HG02852 (cell line): Measurements from ENCODE around the gene SUGT1.
A peak's percentile ranks its signal among the peaks of the same experiment; 100 is the strongest.
"Not testable (repeated sequence)": the region's sequence is repeated elsewhere in the genome, so short reads cannot be mapped to it uniquely, and the experiment has no call there.

ENCODE experiments used
- ATAC-seq: cut with Tn5 transposase; IDR thresholded peaks from one replicate; pipeline ENCODE4 v1.9.1; 2021; ENCODE audit warnings: mild to moderate bottlenecking, moderate library complexity; ENCODE audit not compliant: unreplicated experiment

The SUGT1 gene

GRCh38 chr13:52652196-52652979 lies at the start of gene SUGT1:
Gene SUGT1 (plus strand): TSS chr13:52652836. CDS start chr13:52652921, 85 bp downstream.
- peak; percentile 95 for ATAC-seq

DNA sequence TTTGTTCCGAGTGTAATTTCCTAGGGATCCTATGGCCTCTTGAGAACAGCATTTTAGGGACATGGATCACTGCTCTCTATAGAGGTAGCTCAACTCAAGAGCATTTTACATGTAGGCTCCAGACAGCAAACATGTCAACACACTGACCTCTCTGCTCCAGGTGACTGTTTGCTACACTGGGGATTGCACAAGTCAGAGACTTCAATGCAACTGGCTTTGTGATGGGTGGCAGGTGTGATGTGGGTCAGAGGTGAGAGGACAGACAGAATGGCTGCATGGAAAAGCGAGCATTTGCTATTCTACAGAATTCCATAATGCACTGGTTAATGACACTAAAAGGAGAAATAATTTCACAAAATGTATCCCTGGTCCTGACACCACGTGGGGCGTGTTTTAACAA lies 49.3 kb upstream of the SUGT1 start:
- not testable (repeated sequence) for ATAC-seq

- not testable (repeated sequence) for ATAC-seq
Observed at GRCh38 chr13:52606126-52606525, 46.5 kb upstream of the SUGT1 start.

DNA sequence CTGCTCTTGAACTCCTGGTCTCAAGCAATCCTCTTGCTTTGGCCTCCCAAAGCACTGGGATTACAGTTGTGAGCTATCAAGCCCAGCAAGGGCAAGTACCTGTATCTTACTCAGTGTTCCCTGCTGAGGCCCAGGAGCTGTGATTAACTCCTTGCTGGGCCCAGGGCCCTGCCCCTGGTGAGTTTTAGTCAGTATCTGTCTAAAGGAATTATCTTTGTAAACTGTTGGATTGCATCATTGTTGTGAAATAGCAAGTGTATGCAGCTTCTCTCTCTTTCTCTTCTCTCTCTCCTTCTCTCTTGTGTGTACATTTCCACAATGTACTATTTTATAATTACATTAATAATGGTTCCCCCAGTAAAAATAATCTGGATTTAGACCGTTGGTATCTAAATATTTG lies 45.8 kb upstream of the SUGT1 start:
- not testable (repeated sequence) for ATAC-seq

DNA sequence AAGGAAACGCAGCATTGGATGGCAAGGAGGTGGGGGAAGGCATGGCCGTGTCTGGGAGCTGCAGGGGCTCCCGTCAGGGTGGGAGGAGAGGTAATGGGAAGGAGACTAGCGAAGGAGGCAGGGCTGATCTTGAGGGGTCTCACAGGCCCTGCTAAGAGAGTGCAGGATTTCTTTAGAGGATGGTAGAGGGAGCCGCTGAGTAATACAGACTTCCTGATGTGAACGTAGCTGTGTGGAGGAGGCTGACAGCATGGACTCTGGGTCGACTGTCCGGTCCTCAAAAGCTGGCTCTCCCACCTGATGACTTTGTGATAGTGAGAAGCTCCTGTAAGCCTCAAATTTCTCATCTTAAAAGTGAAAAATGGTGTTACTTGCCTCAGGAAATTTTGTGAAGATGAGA lies 44.5 kb upstream of the SUGT1 start:
- ATAC-seq = not testable (repeated sequence)

- peak; percentile 78 for ATAC-seq
Observed at GRCh38 chr13:52609013-52609606, 43.5 kb upstream of the SUGT1 start.

- not testable (repeated sequence) for ATAC-seq
Observed at GRCh38 chr13:52610158-52610557, 42.5 kb upstream of the SUGT1 start.

GRCh38 chr13:52615134-52615801 lies 37.4 kb upstream of the SUGT1 start:
- no peak for ATAC-seq

- ATAC-seq = no peak
Observed at GRCh38 chr13:52615812-52616211, 36.8 kb upstream of the SUGT1 start.

- ATAC-seq = peak; percentile 93
Observed at GRCh38 chr13:52617070-52618060, 35.3 kb upstream of the SUGT1 start.

DNA sequence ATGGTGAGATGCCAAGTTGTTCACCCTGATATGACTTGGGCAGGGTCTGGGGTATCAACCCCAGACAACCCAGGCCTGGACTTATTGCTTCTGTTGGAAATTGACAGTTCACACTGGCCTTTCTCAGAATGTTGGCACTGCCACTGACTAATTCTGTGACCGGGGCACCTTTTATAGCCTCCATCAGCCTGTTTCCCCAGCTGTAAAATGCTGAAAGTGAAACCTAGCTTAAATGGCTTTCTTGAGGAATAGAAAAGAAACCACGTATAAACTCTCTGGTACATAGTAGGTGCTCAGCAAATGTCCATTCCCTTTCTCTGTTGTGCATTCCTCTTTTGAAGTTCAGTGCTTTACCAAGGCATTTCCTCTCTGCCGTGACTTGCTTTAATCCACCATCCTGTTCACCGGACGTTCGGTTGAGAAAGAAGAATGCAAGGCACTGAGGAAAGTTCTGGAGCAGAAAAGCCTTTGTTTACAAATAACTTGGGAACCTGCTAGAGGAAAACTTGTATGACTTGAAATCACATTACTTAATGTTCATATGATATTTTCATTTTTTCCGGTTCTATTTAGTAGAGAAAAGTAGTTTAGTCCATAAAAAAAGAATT lies 21.4 kb upstream of the SUGT1 start:
- not testable (repeated sequence) for ATAC-seq

DNA sequence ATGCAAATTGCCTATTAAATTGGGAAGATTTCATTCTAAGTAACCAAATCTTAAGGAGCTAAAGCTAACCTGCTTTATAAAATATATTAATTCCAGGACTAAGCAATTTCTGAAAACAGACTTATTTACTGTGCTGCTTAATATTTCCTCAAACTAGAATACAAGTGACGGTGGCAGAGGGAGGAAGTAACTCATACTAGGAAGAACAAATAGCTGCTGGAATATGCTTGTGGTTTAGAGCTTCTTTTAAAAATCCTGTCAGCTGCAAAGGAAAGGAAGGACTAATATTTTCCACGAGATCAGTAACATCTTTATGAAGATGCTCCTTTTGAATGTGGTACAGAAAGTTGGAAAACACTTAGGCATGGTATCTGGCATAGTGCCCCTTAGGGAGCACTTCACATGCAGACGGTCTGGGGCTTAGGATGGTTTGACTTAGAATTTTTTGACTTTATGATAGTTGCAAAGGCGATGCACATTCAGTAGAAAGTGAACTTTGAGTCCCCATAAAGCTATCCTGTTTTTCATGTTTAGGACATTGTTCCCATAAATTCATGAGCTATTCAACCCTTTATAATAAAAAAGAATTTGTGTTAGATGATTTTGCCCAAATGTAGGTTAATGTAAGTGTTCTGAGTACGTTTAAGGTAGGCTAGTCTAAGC lies 13.8 kb upstream of the SUGT1 start:
- ATAC-seq = no peak

GRCh38 chr13:52642131-52642530 lies 10.5 kb upstream of the SUGT1 start, which contains the start of gene HNRNPA1L2:
Gene HNRNPA1L2 (plus strand): TSS chr13:52642431. CDS start chr13:52642493, 62 bp downstream.
- ATAC-seq = no peak

- ATAC-seq = no peak
Observed at GRCh38 chr13:52644108-52644507, 8.5 kb upstream of the SUGT1 start.

DNA sequence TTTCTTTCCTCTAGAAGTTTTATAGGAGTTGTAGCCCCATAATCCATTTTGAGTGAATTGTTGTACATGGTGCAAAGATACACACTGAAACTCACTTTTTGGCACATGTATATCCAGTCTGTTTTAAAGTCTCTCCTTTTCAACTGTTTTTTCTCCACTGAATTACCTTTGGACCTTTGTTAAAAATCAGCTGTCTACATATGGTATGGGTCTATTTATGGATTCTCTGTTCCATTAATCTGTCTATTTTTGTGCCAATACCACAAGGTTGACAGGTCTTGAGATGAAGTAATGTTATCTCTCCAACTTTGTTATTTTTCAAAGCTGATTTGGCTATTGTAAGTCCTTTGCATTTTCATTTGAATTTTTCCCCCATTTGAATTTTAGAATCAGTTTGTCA lies 5.7 kb upstream of the SUGT1 start:
- ATAC-seq = no peak

DNA sequence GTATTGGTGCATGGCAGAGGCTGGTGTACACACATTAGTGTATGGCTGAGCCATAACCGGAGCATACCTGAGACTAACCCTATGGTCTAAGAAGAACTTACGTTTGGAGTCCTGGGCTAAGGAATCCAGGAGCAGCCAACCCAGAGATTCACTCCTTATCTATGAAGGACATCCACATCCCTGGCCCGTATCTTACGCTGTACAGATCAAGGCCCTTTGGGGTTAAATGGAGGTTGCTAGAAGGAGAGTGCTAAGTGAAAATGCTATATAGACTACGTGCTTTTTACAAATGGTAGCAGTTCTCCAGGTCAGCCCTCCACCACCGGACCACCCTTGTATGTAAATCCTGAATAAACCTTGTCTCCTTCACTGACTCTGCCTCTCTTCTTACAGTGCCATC lies 1.9 kb upstream of the SUGT1 start:
- ATAC-seq = no peak

GRCh38 chr13:52651897-52652195 lies 790 bp upstream of the SUGT1 start:
- peak; percentile 12 for ATAC-seq

- peak; percentile 30 for ATAC-seq
Observed at GRCh38 chr13:52652980-52653303, 306 bp downstream of the SUGT1 start.

GRCh38 chr13:52659340-52659739 lies 6.7 kb downstream of the SUGT1 start:
- no peak for ATAC-seq

GRCh38 chr13:52664272-52664671 lies 11.6 kb downstream of the SUGT1 start:
- ATAC-seq = no peak
